Measurements from ENCODE around the gene OR10J1.
"Not testable (repeated sequence)": the region's sequence is repeated elsewhere in the genome, so short reads cannot be mapped to it uniquely, and the experiment has no call there.

The OR10J1 gene

GRCh38 chr1:159439422-159439821 is at the start of gene OR10J1:
OR10J1 (plus strand) TSS chr1:159439722; CDS start chr1:159439792, 70 bp downstream.
- DNase-seq: no peak

GRCh38 chr1:159406821-159407220 is 32.7 kb upstream of the OR10J1 start:
- no peak for DNase-seq

- no peak for DNase-seq
These were observed 30.6 kb upstream of the OR10J1 start for GRCh38 chr1:159408862-159409400.

GRCh38 chr1:159421821-159422220 is 17.7 kb upstream of the OR10J1 start:
- no peak for DNase-seq

- no peak for DNase-seq
These were observed 11.0 kb upstream of the OR10J1 start for GRCh38 chr1:159428536-159428935.

- DNase-seq: no peak
These were observed 10.3 kb upstream of the OR10J1 start for GRCh38 chr1:159429074-159429861.

GRCh38 chr1:159430985-159431384 is 8.5 kb upstream of the OR10J1 start:
- DNase-seq: no peak

GRCh38 chr1:159431904-159432303 is 7.6 kb upstream of the OR10J1 start, which contains the start of gene OR10J4:
OR10J4 (plus strand) TSS chr1:159432204.
- DNase-seq: no peak

- DNase-seq: no peak
These were observed 3.1 kb upstream of the OR10J1 start for GRCh38 chr1:159436469-159436868.

GRCh38 chr1:159441360-159441759 is 1.8 kb downstream of the OR10J1 start:
- DNase-seq: no peak

GRCh38 chr1:159442428-159442827 is 2.9 kb downstream of the OR10J1 start:
- DNase-seq: no peak

GRCh38 chr1:159443066-159443750 is 3.7 kb downstream of the OR10J1 start:
- DNase-seq: no peak

GRCh38 chr1:159444511-159444910 is 5.0 kb downstream of the OR10J1 start:
- no peak for DNase-seq

GRCh38 chr1:159448181-159448580 is 8.7 kb downstream of the OR10J1 start:
- DNase-seq: no peak

GRCh38 chr1:159449605-159450004 is 10.1 kb downstream of the OR10J1 start:
- not testable (repeated sequence) for DNase-seq

- no peak for DNase-seq
These were observed 20.0 kb downstream of the OR10J1 start for GRCh38 chr1:159459551-159459950.

GRCh38 chr1:159465191-159465603 is 25.7 kb downstream of the OR10J1 start:
- DNase-seq: no peak

GRCh38 chr1:159468321-159468720 is 28.8 kb downstream of the OR10J1 start:
- no peak for DNase-seq

GRCh38 chr1:159469921-159470533 is 30.5 kb downstream of the OR10J1 start:
- DNase-seq: no peak

- DNase-seq: no peak
These were observed 33.8 kb downstream of the OR10J1 start for GRCh38 chr1:159473335-159473734.

GRCh38 chr1:159474926-159475325 is 35.4 kb downstream of the OR10J1 start:
- DNase-seq: no peak

- DNase-seq: no peak
These were observed 44.0 kb downstream of the OR10J1 start for GRCh38 chr1:159483501-159483900.
